H9 (cell line): ENCODE measurements around the gene TMEM131. TPM values are rescaled to one million over a fixed set of nuclear protein-coding genes. Genes with fewer than 3 reads are reported as not detected.
"Not testable (repeated sequence)": the region's sequence is repeated elsewhere in the genome, so short reads cannot be mapped to it uniquely, and the experiment has no call there.

ENCODE experiments used
- DNase-seq: peaks from one replicate; pipeline ENCODE4 v3.0.0-alpha.2; 2017
- H2AFZ ChIP-seq: one replicate; pipeline ENCODE4 v1.6.1; 2013; ENCODE audit warnings: mild to moderate bottlenecking, low read length, control low read depth, moderate library complexity
- H2AK5ac ChIP-seq: 2 replicates; pipeline ENCODE4 v1.6.1; 2013; ENCODE audit warnings: low read length, control low read depth, mixed read lengths; ENCODE audit not compliant: insufficient read length
- H2BK120ac ChIP-seq: one replicate; pipeline ENCODE4 v1.6.1; 2013; ENCODE audit warnings: low read depth, mild to moderate bottlenecking, low read length, control low read depth, inconsistent platforms; ENCODE audit not compliant: poor library complexity, severe bottlenecking
- H2BK12ac ChIP-seq: 2 replicates; pipeline ENCODE4 v1.6.1; 2013; ENCODE audit warnings: low read length, control low read depth, mixed read lengths, low read depth; ENCODE audit not compliant: insufficient read length
- H2BK15ac ChIP-seq: 2 replicates; pipeline ENCODE4 v1.6.1; 2013; ENCODE audit warnings: low read depth, low read length, control low read depth
- H2BK20ac ChIP-seq: one replicate; pipeline ENCODE4 v1.6.1; 2013; ENCODE audit warnings: low read depth, mild to moderate bottlenecking, low read length, control low read depth, inconsistent platforms; ENCODE audit not compliant: poor library complexity, severe bottlenecking
- H2BK5ac ChIP-seq: 2 replicates; pipeline ENCODE4 v1.6.1; 2013; ENCODE audit warnings: low read length, control low read depth, mixed read lengths; ENCODE audit not compliant: insufficient read length
- H3K14ac ChIP-seq: 2 replicates; pipeline ENCODE4 v1.6.1; 2013; ENCODE audit warnings: low read length, control low read depth; ENCODE audit not compliant: insufficient read depth
- H3K18ac ChIP-seq: 2 replicates; pipeline ENCODE4 v1.6.1; 2013; ENCODE audit warnings: low read depth, mild to moderate bottlenecking, mixed read lengths, low read length, control low read depth; ENCODE audit not compliant: insufficient read length
- H3K23ac ChIP-seq: 2 replicates; pipeline ENCODE4 v1.6.1; 2013; ENCODE audit warnings: low read length, control low read depth, mixed read lengths, low read depth; ENCODE audit not compliant: insufficient read length
- H3K23me2 ChIP-seq: 2 replicates; pipeline ENCODE4 v1.6.1; 2013; ENCODE audit warnings: low read depth, mild to moderate bottlenecking, mixed read lengths, low read length, control low read depth; ENCODE audit not compliant: insufficient read length, poor library complexity, severe bottlenecking
- H3K27ac ChIP-seq: 2 replicates; pipeline ENCODE4 v1.5.1; 2013; ENCODE audit warnings: low read length, control low read depth, mixed read lengths, low read depth; ENCODE audit not compliant: insufficient read length
- H3K27me3 ChIP-seq: 2 replicates; pipeline ENCODE4 v1.6.1; 2013; ENCODE audit warnings: low read length, control low read depth, inconsistent platforms; ENCODE audit not compliant: insufficient read depth
- H3K4ac ChIP-seq: 2 replicates; pipeline ENCODE4 v1.6.1; 2013; ENCODE audit warnings: low read depth, mild to moderate bottlenecking, control low read depth, inconsistent platforms, low read length, moderate library complexity
- H3K4me1 ChIP-seq: 2 replicates; pipeline ENCODE4 v1.6.1; 2013; ENCODE audit warnings: low read length, control low read depth, inconsistent platforms; ENCODE audit not compliant: insufficient read depth
- H3K4me2 ChIP-seq: 2 replicates; pipeline ENCODE4 v1.6.1; 2013; ENCODE audit warnings: low read length, control low read depth, mixed read lengths; ENCODE audit not compliant: insufficient read length, insufficient read depth
- H3K56ac ChIP-seq: 2 replicates; pipeline ENCODE4 v1.6.1; 2013; ENCODE audit warnings: low read depth, mild to moderate bottlenecking, mixed read lengths, low read length, control low read depth; ENCODE audit not compliant: insufficient read length
- H3K79me1 ChIP-seq: 2 replicates; pipeline ENCODE4 v1.6.1; 2013; ENCODE audit warnings: low read depth, mild to moderate bottlenecking, moderate library complexity, low read length, control low read depth, inconsistent platforms; ENCODE audit not compliant: insufficient read depth, poor library complexity, severe bottlenecking
- H3K79me2 ChIP-seq: 2 replicates; pipeline ENCODE4 v1.6.1; 2013; ENCODE audit warnings: low read length, control low read depth, inconsistent platforms; ENCODE audit not compliant: insufficient read depth
- H3K9ac ChIP-seq: 2 replicates; pipeline ENCODE4 v1.6.1; 2013; ENCODE audit warnings: low read length, control low read depth, mixed read lengths; ENCODE audit not compliant: insufficient read length; ENCODE audit errors: extremely low read depth
- H3K9me3 ChIP-seq: one replicate; pipeline ENCODE4 v1.6.1; 2013; ENCODE audit warnings: low read depth, low read length, inconsistent platforms; ENCODE audit not compliant: control insufficient read depth
- H3T11ph ChIP-seq: one replicate; pipeline ENCODE4 v1.6.1; 2013; ENCODE audit warnings: mild to moderate bottlenecking, low read length, control low read depth, inconsistent platforms
- H4K20me1 ChIP-seq: one replicate; pipeline ENCODE4 v1.6.1; 2013; ENCODE audit not compliant: control insufficient read depth, insufficient read length, insufficient read depth
- H4K5ac ChIP-seq: 2 replicates; pipeline ENCODE4 v1.6.1; 2013; ENCODE audit warnings: low read depth, mild to moderate bottlenecking, mixed read lengths, low read length, control low read depth; ENCODE audit not compliant: insufficient read length
- H4K8ac ChIP-seq: replicated peaks from 2 replicates; pipeline ENCODE4 v1.6.1; 2013; ENCODE audit warnings: low read length, control low read depth, mixed read lengths, low read depth; ENCODE audit not compliant: insufficient read length
- H4K91ac ChIP-seq: 2 replicates; pipeline ENCODE4 v1.6.1; 2013; ENCODE audit warnings: low read depth, mild to moderate bottlenecking, moderate library complexity, mixed read lengths, low read length, control low read depth; ENCODE audit not compliant: insufficient read length
- H3K27ac Mint-ChIP-seq, 3 experiments: 2 replicates in 2 of 3; 3 replicates in 1 of 3; pipeline ENCODE4 v1.8.0; 2020 to 2021; ENCODE audit warnings: mixed read lengths in 3 of 3, mild to moderate bottlenecking in 1 of 3, moderate library complexity in 1 of 3
- H3K27me3 Mint-ChIP-seq: 2 replicates; pipeline ENCODE4 v1.8.0; 2021; ENCODE audit warnings: low read depth, mild to moderate bottlenecking, moderate library complexity, mixed read lengths
- H3K36me3 Mint-ChIP-seq, 3 experiments: 2 replicates in 2 of 3; 3 replicates in 1 of 3; pipeline ENCODE4 v1.8.0; 2020 to 2021; ENCODE audit warnings: low read depth in 3 of 3, mixed read lengths in 3 of 3; ENCODE audit not compliant: insufficient read depth in 1 of 3
- H3K4me1 Mint-ChIP-seq, 2 experiments: 2 replicates each; pipeline ENCODE4 v1.8.0; 2020; ENCODE audit warnings: mixed read lengths in 2 of 2
- H3K4me3 Mint-ChIP-seq, 2 experiments: 2 replicates in 1 of 2; 3 replicates in 1 of 2; pipeline ENCODE4 v1.8.0; 2020 to 2021; ENCODE audit warnings: mild to moderate bottlenecking in 2 of 2, mixed read lengths in 2 of 2, moderate library complexity in 1 of 2
- H3K9me3 Mint-ChIP-seq, 2 experiments: 2 replicates in 1 of 2; 3 replicates in 1 of 2; pipeline ENCODE4 v1.8.0; 2020; ENCODE audit warnings: mild to moderate bottlenecking in 2 of 2, mixed read lengths in 2 of 2, moderate library complexity in 1 of 2
- WGBS: extraction: QIAGEN DNeasy Blood & Tissue Kit; methylation state at CpG from one replicate; pipeline ENCODE4 v1.1.7; 2013; ENCODE audit warnings: missing lambda C conversion rate, low lambda C conversion rate, mixed read lengths; ENCODE audit not compliant: insufficient read length; ENCODE audit errors: extremely low coverage; 5-methylcytosine and 5-hydroxymethylcytosine counted together
- total RNA-seq: library from RNA; stranded (reverse); gene quantifications from 2 replicates; pipeline ENCODE4 v1.2.1, GENCODE V29; 2021

TMEM131 gene
- total RNA-seq, 1 experiment from 2014 or later: 20.9 TPM

- H4K8ac ChIP-seq, H3K23me2 ChIP-seq, H2BK20ac ChIP-seq, H3K27me3 ChIP-seq, H3K27ac Mint-ChIP-seq, H3K9me3 ChIP-seq, H2BK12ac ChIP-seq, H3K4ac ChIP-seq, H3T11ph ChIP-seq, H3K56ac ChIP-seq, H3K4me3 Mint-ChIP-seq, H3K4me1 ChIP-seq, H3K14ac ChIP-seq, H4K20me1 ChIP-seq, H2AFZ ChIP-seq, H3K27ac ChIP-seq, H2AK5ac ChIP-seq, H3K23ac ChIP-seq, H2BK5ac ChIP-seq, H4K91ac ChIP-seq, DNase-seq, H3K4me2 ChIP-seq, H4K5ac ChIP-seq, H2BK120ac ChIP-seq, H3K79me2 ChIP-seq, H2BK15ac ChIP-seq, H3K79me1 ChIP-seq, H3K9ac ChIP-seq, H3K4me1 Mint-ChIP-seq, H3K18ac ChIP-seq: not testable (repeated sequence)
- peaks cover 10 to 21% (median 11%) of the 10 kb centered on the region in 3 experiments for H3K36me3 Mint-ChIP-seq
- peaks cover 37% of the 10 kb centered on the region for H3K27me3 Mint-ChIP-seq
- WGBS: no CpG with 5 or more reads among the region's 2 CpGs
- peaks cover 18 to 28% of the 10 kb centered on the region in 2 experiments for H3K9me3 Mint-ChIP-seq
These were observed 49.0 kb upstream of the TMEM131 start for GRCh38 chr2:98044730-98045129.
